Fibroblast of peridontal ligament (primary cell): ENCODE measurements around the gene IPMK.
"Not testable (repeated sequence)": the region's sequence is repeated elsewhere in the genome, so short reads cannot be mapped to it uniquely, and the experiment has no call there.

Experiments
- DNase-seq: peaks from one replicate; pipeline ENCODE4 v3.0.0-alpha.2; 2010; ENCODE audit errors: extremely low read depth

IPMK gene

GRCh38 chr10:58266826-58267712 lies 625 bp downstream of the IPMK start:
- peak; percentile 78 for DNase-seq

GRCh38 chr10:58266003-58266825 lies 1.5 kb downstream of the IPMK start:
- peak; percentile 75 for DNase-seq

GRCh38 chr10:58265249-58265648 lies 2.4 kb downstream of the IPMK start:
- no peak for DNase-seq

GRCh38 chr10:58264780-58265179 lies 2.9 kb downstream of the IPMK start:
- DNase-seq = no peak

GRCh38 chr10:58262766-58263165 lies 4.9 kb downstream of the IPMK start:
- no peak for DNase-seq

- DNase-seq = no peak
Measured at GRCh38 chr10:58260334-58260733, 7.4 kb downstream of the IPMK start.

GRCh38 chr10:58258977-58259692 lies 8.6 kb downstream of the IPMK start:
- DNase-seq = no peak

GRCh38 chr10:58256013-58256780 lies 11.5 kb downstream of the IPMK start:
- not testable (repeated sequence) for DNase-seq

GRCh38 chr10:58254644-58255043 lies 13.1 kb downstream of the IPMK start:
- no peak for DNase-seq

- no peak for DNase-seq
Measured at GRCh38 chr10:58253184-58253583, 14.5 kb downstream of the IPMK start.

- DNase-seq = not testable (repeated sequence)
Measured at GRCh38 chr10:58244666-58245065, 23.0 kb downstream of the IPMK start.

GRCh38 chr10:58244242-58244641 lies 23.5 kb downstream of the IPMK start:
- DNase-seq = not testable (repeated sequence)

- not testable (repeated sequence) for DNase-seq
Measured at GRCh38 chr10:58243801-58244200, 23.9 kb downstream of the IPMK start.

- DNase-seq = no peak
Measured at GRCh38 chr10:58243269-58243668, 24.4 kb downstream of the IPMK start.

- DNase-seq = peak; percentile 77
Measured at GRCh38 chr10:58241346-58241745, 26.3 kb downstream of the IPMK start.

- DNase-seq = no peak
Measured at GRCh38 chr10:58240531-58240930, 27.2 kb downstream of the IPMK start.

GRCh38 chr10:58239561-58240169 lies 28.0 kb downstream of the IPMK start:
- DNase-seq = peak; percentile 16

- DNase-seq = peak; percentile 85
Measured at GRCh38 chr10:58237014-58237834, 30.5 kb downstream of the IPMK start.

- DNase-seq = not testable (repeated sequence)
Measured at GRCh38 chr10:58229856-58230255, 37.8 kb downstream of the IPMK start.

- no peak for DNase-seq
Measured at GRCh38 chr10:58225654-58226053, 42.0 kb downstream of the IPMK start.
